ENCODE data around the gene NUDT8. TPM values are rescaled to one million over a fixed set of nuclear protein-coding genes. Genes with fewer than 3 reads are reported as not detected.

NUDT8 gene
- total and polyA plus RNA-seq, 2 experiments from 2014 or later: 5.0 to 15.1 TPM

DNA sequence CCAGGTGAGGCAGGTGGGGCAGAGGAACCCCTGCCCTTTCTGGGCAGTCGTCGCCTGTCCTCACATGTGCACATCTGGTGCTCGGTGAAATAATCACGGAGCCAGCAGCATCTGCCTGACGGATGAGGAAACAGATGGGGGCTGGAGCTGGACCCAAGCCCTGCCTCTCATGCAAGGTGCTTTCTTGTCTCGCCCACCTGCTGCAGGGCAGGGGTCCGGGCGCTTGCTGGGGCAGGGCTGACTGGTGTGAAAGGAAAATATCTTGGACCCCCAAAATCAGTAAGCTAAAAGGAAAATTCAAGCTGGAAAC lies 41.4 kb upstream of the NUDT8 start (continued):
- TF ChIP-seq, protein P1, sequence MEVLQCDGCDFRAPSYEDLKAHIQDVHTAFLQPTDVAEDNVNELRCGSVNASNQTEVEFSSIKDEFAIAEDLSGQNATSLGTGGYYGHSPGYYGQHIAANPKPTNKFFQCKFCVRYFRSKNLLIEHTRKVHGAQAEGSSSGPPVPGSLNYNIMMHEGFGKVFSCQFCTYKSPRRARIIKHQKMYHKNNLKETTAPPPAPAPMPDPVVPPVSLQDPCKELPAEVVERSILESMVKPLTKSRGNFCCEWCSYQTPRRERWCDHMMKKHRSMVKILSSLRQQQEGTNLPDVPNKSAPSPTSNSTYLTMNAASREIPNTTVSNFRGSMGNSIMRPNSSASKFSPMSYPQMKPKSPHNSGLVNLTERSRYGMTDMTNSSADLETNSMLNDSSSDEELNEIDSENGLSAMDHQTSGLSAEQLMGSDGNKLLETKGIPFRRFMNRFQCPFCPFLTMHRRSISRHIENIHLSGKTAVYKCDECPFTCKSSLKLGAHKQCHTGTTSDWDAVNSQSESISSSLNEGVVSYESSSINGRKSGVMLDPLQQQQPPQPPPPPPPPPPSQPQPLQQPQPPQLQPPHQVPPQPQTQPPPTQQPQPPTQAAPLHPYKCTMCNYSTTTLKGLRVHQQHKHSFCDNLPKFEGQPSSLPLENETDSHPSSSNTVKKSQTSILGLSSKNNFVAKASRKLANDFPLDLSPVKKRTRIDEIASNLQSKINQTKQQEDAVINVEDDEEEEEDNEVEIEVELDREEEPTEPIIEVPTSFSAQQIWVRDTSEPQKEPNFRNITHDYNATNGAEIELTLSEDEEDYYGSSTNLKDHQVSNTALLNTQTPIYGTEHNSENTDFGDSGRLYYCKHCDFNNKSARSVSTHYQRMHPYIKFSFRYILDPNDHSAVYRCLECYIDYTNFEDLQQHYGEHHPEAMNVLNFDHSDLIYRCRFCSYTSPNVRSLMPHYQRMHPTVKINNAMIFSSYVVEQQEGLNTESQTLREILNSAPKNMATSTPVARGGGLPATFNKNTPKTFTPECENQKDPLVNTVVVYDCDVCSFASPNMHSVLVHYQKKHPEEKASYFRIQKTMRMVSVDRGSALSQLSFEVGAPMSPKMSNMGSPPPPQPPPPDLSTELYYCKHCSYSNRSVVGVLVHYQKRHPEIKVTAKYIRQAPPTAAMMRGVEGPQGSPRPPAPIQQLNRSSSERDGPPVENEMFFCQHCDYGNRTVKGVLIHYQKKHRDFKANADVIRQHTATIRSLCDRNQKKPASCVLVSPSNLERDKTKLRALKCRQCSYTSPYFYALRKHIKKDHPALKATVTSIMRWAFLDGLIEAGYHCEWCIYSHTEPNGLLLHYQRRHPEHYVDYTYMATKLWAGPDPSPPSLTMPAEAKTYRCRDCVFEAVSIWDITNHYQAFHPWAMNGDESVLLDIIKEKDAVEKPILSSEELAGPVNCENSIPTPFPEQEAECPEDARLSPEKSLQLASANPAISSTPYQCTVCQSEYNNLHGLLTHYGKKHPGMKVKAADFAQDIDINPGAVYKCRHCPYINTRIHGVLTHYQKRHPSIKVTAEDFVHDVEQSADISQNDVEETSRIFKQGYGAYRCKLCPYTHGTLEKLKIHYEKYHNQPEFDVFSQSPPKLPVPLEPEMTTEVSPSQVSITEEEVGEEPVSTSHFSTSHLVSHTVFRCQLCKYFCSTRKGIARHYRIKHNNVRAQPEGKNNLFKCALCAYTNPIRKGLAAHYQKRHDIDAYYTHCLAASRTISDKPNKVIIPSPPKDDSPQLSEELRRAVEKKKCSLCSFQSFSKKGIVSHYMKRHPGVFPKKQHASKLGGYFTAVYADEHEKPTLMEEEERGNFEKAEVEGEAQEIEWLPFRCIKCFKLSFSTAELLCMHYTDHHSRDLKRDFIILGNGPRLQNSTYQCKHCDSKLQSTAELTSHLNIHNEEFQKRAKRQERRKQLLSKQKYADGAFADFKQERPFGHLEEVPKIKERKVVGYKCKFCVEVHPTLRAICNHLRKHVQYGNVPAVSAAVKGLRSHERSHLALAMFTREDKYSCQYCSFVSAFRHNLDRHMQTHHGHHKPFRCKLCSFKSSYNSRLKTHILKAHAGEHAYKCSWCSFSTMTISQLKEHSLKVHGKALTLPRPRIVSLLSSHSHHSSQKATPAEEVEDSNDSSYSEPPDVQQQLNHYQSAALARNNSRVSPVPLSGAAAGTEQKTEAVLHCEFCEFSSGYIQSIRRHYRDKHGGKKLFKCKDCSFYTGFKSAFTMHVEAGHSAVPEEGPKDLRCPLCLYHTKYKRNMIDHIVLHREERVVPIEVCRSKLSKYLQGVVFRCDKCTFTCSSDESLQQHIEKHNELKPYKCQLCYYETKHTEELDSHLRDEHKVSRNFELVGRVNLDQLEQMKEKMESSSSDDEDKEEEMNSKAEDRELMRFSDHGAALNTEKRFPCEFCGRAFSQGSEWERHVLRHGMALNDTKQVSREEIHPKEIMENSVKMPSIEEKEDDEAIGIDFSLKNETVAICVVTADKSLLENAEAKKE (CRISPR knock-in tag; IDR thresholded peaks at IDR 0.05): no peak

GRCh38 chr11:67670316-67671210 lies 40.8 kb upstream of the NUDT8 start:
- Histone ChIP-seq H3K4me3 (no peak overlapping the region), H3K36me3 (ENCODE audit: insufficient read depth) (no peaks in the 10 kb centered on the region), H3K27ac (ENCODE audit: low read depth) (no peak overlapping the region), H3K27me3 (ENCODE audit: insufficient read depth) (no peaks in the 10 kb centered on the region), H3K79me2 (replicated peaks; ENCODE audit: insufficient read depth) (no peaks in the 10 kb centered on the region), H4K20me1 (replicated peaks; ENCODE audit: insufficient read depth) (no peaks in the 10 kb centered on the region), H3K4me1 (ENCODE audit: insufficient read depth) (no peaks in the 10 kb centered on the region), H3K9me2 (ENCODE audit: insufficient read depth) (no peaks in the 10 kb centered on the region), H3K4me2 (no peak overlapping the region), H2AFZ (no peak overlapping the region), H3F3A (replicated peaks; ENCODE audit: low read depth) (no peaks in the 10 kb centered on the region)
- H3K36me3 Mint-ChIP-seq (ENCODE audit: low read depth): no peaks in the 10 kb centered on the region
- no peaks in the 10 kb centered on the region for H3K9me3 Mint-ChIP-seq
- ATAC-seq (no peak), DNase-seq (ENCODE audit: low spot score) (no peak)
- peaks cover 19% of the 10 kb centered on the region for H3K4me1 Mint-ChIP-seq
- H3K27me3 Mint-ChIP-seq (ENCODE audit: insufficient read depth, low read depth, poor library complexity): peaks cover 6% of the 10 kb centered on the region
- no peak overlapping the region for H3K4me3 Mint-ChIP-seq
- H3K27ac Mint-ChIP-seq: no peak overlapping the region
- TF ChIP-seq EZH2 (IDR thresholded peaks at IDR 0.05; ENCODE audit: low read depth, unreplicated experiment) (no peak), ZNF331 (CRISPR knock-in tag; IDR thresholded peaks at IDR 0.05; ENCODE audit: low read depth) (no peak), REST (IDR thresholded peaks at IDR 0.05; ENCODE audit: unreplicated experiment) (no peak)
- TF ChIP-seq, protein P1 (CRISPR knock-in tag; IDR thresholded peaks at IDR 0.05): no peak

All from GM23338 (cell line).